HepG2 (cell line): ENCODE measurements around the gene CEBPA. TPM values are rescaled to one million over a fixed set of nuclear protein-coding genes. Genes with fewer than 3 reads are reported as not detected.

Experiments used
- ASH2L ChIP-seq: fragments of 300-600, 200-600 bp; sonication (generic); IDR thresholded peaks from 2 replicates; pipeline ENCODE4 v1.7.0; 2017; ENCODE audit warnings: low read depth, mild to moderate bottlenecking, moderate library complexity, mixed read lengths, low read length; ENCODE audit not compliant: insufficient read length
- GABPB1 ChIP-seq: IDR thresholded peaks from 2 replicates; pipeline ENCODE4 v1.6.1; 2016; ENCODE audit warnings: mild to moderate bottlenecking, missing genetic modification reagents, moderate library complexity, missing compliant biosample characterization
- MED8 ChIP-seq: sonication (generic); formaldehyde crosslinking; IDR thresholded peaks from 2 replicates; pipeline ENCODE4 v1.8.1; 2023; ENCODE audit warnings: mild to moderate bottlenecking, missing genetic modification reagents; ENCODE audit not compliant: insufficient replicate concordance
- MTF1 ChIP-seq: sonication (generic); formaldehyde crosslinking; IDR thresholded peaks from 2 replicates; pipeline ENCODE4 v1.5.0; 2020; ENCODE audit warnings: missing genetic modification reagents
- NFATC3 ChIP-seq: sonication (generic); formaldehyde crosslinking; IDR thresholded peaks from 2 replicates; pipeline ENCODE4 v1.5.1; 2020; ENCODE audit warnings: mild to moderate bottlenecking, missing genetic modification reagents
- PITX1 ChIP-seq: sonication (generic); formaldehyde crosslinking; IDR thresholded peaks from 2 replicates; pipeline ENCODE4 v1.5.1; 2020; ENCODE audit warnings: mild to moderate bottlenecking, missing genetic modification reagents
- RXRA ChIP-seq: sonication (generic); formaldehyde crosslinking; IDR thresholded peaks from 2 replicates; pipeline ENCODE4 v1.5.1; 2020; ENCODE audit warnings: missing genetic modification reagents
- SRSF1 ChIP-seq: fragments of 200-400 bp; formaldehyde crosslinking; optimal IDR thresholded peaks from 2 replicates; pipeline ENCODE3; 2017; ENCODE audit warnings: mild to moderate bottlenecking, low read depth, low read length, moderate library complexity
- TAF15 ChIP-seq: fragments of 200-400 bp; formaldehyde crosslinking; IDR thresholded peaks from one replicate; pipeline ENCODE4 v1.6.1; 2018; ENCODE audit warnings: mild to moderate bottlenecking, low read depth, low read length; ENCODE audit not compliant: poor library complexity, severe bottlenecking
- ZFX ChIP-seq: sonication (generic); formaldehyde crosslinking; IDR thresholded peaks from 2 replicates; pipeline ENCODE4 v1.4.0; 2020; ENCODE audit warnings: mild to moderate bottlenecking, low read depth, missing genetic modification reagents, moderate library complexity
- ZFY ChIP-seq: sonication (generic); formaldehyde crosslinking; IDR thresholded peaks from 2 replicates; pipeline ENCODE4 v1.4.0; 2020; ENCODE audit warnings: missing genetic modification reagents
- ZMYM4 ChIP-seq: sonication (generic); formaldehyde crosslinking; IDR thresholded peaks from 2 replicates; pipeline ENCODE4 v1.8.1; 2023; ENCODE audit warnings: mild to moderate bottlenecking, missing genetic modification reagents
- ZNF329 ChIP-seq: sonication (generic); formaldehyde crosslinking; IDR thresholded peaks from 2 replicates; pipeline ENCODE4 v1.9.0; 2021; ENCODE audit warnings: low read depth, mild to moderate bottlenecking, missing genetic modification reagents
- ZNF607 ChIP-seq: sonication (generic); formaldehyde crosslinking; IDR thresholded peaks from 2 replicates; pipeline ENCODE4 v1.5.1; 2020; ENCODE audit warnings: missing genetic modification reagents, mild to moderate bottlenecking, borderline replicate concordance
- ZNF619 ChIP-seq: sonication (generic); formaldehyde crosslinking; IDR thresholded peaks from 2 replicates; pipeline ENCODE4 v1.4.0; 2020; ENCODE audit warnings: mild to moderate bottlenecking, missing genetic modification reagents
- ZSCAN25 ChIP-seq: sonication (generic); formaldehyde crosslinking; IDR thresholded peaks from 2 replicates; pipeline ENCODE4 v1.8.0; 2022; ENCODE audit warnings: mild to moderate bottlenecking, missing genetic modification reagents
- polyA plus RNA-seq, 8 experiments: library from polyadenylated mRNA; depleted of rRNA in 3 of 8; stranded (reverse) in 7 of 8; unstranded in 1 of 8; fragments of >200 nt; fragmentation: Illumina TruSeq in 4 of 8; extraction: Trizol in 4 of 8; gene quantifications; 2 replicates each; pipeline versions ENCODE4 v1.2.1 to v1.2.3, GENCODE V29; 2011 to 2016; ENCODE audit warnings: low read depth in 4 of 8, missing spikeins in 1 of 8, mixed read lengths in 1 of 8; ENCODE audit not compliant: insufficient read depth in 1 of 8
- total RNA-seq, 5 experiments: library from RNA; depleted of rRNA; stranded (reverse); fragments of >200 nt; fragmentation: Illumina TruSeq; extraction: Trizol; gene quantifications; 2 replicates each; pipeline ENCODE4 v1.2.3, GENCODE V29; 2016; ENCODE audit warnings: low read depth in 1 of 5
- TF ChIP-seq, protein P1 (sequence below): sonication (generic); formaldehyde crosslinking; IDR thresholded peaks from 2 replicates; pipeline ENCODE4 v1.4.0; 2020; ENCODE audit warnings: mild to moderate bottlenecking, missing genetic modification reagents
- TF ChIP-seq, protein P2 (sequence below): sonication (generic); formaldehyde crosslinking; IDR thresholded peaks from 2 replicates; pipeline ENCODE4 v1.4.0; 2020; ENCODE audit warnings: mild to moderate bottlenecking, missing genetic modification reagents

The CEBPA gene
- total and polyA plus RNA-seq, 2 of the 13 experiments (the other 11 are each of a cell fraction or from before 2014, with no cell fraction given) = 24.8 to 103 TPM

DNA sequence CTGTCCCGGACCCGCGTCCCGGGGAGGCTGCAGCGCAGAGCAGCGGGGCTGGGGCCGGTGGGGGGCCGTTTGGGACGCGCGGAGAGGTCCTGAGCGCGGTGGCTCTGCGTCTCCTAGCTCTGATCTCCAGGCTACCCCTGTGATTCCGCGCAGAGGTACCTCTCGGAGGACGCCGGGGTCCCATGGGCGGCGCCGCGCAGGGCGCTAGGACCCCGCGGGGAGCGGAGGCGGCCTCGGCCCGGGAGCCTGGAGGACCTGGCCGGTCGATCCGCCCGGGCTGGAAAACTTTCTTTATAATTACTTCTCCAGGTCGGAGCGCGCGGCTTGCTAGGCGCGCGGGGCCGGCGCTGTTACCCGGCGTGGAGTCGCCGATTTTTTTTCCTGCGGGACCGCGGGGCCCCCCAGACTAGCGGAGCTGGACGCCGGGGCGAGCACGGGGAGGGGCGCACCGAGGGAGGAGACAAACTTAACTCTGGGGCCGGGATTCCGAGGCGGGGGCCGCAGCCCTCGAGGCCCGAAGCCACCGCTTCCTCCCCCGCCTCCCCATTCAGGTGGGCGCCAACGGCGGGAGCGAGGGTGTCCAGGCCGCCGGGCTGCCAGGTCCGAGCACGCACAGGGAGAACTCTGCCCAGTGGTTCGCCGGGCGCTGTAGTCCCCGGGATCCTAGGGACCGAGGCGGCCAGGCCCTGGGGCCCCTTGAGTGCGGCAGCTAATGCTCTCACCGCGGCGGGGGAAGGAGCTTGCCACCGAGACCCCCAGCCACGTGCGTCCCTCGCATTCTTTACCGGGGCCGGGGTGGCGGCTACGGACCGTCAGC, 848 bp upstream of the CEBPA start (continued):
- TF ChIP-seq, protein P1, sequence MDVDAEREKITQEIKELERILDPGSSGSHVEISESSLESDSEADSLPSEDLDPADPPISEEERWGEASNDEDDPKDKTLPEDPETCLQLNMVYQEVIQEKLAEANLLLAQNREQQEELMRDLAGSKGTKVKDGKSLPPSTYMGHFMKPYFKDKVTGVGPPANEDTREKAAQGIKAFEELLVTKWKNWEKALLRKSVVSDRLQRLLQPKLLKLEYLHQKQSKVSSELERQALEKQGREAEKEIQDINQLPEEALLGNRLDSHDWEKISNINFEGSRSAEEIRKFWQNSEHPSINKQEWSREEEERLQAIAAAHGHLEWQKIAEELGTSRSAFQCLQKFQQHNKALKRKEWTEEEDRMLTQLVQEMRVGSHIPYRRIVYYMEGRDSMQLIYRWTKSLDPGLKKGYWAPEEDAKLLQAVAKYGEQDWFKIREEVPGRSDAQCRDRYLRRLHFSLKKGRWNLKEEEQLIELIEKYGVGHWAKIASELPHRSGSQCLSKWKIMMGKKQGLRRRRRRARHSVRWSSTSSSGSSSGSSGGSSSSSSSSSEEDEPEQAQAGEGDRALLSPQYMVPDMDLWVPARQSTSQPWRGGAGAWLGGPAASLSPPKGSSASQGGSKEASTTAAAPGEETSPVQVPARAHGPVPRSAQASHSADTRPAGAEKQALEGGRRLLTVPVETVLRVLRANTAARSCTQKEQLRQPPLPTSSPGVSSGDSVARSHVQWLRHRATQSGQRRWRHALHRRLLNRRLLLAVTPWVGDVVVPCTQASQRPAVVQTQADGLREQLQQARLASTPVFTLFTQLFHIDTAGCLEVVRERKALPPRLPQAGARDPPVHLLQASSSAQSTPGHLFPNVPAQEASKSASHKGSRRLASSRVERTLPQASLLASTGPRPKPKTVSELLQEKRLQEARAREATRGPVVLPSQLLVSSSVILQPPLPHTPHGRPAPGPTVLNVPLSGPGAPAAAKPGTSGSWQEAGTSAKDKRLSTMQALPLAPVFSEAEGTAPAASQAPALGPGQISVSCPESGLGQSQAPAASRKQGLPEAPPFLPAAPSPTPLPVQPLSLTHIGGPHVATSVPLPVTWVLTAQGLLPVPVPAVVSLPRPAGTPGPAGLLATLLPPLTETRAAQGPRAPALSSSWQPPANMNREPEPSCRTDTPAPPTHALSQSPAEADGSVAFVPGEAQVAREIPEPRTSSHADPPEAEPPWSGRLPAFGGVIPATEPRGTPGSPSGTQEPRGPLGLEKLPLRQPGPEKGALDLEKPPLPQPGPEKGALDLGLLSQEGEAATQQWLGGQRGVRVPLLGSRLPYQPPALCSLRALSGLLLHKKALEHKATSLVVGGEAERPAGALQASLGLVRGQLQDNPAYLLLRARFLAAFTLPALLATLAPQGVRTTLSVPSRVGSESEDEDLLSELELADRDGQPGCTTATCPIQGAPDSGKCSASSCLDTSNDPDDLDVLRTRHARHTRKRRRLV (CRISPR knock-in tag) = 0 out of 2 replicates have a peak, but pooled peaks have one; percentile 18
- TF ChIP-seq TAF15 = peak; percentile 25
- no peak for TF ChIP-seq PITX1 (CRISPR knock-in tag)
- TF ChIP-seq MTF1 = no peak
- TF ChIP-seq NFATC3 (CRISPR knock-in tag) = 0 out of 2 replicates have a peak, but pooled peaks have one; percentile 83
- TF ChIP-seq ZSCAN25 (CRISPR knock-in tag) = peak; percentile 93; the same call in 1 of the 2 replicates
- TF ChIP-seq SRSF1 = peak; percentile 36
- peak; percentile 63 for TF ChIP-seq ASH2L
- TF ChIP-seq, protein P2, sequence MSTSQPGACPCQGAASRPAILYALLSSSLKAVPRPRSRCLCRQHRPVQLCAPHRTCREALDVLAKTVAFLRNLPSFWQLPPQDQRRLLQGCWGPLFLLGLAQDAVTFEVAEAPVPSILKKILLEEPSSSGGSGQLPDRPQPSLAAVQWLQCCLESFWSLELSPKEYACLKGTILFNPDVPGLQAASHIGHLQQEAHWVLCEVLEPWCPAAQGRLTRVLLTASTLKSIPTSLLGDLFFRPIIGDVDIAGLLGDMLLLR (CRISPR knock-in tag) = peak; percentile 26; the same call in 1 of the 2 replicates
- TF ChIP-seq ZFX (CRISPR knock-in tag) = peak; percentile 60; the same call in 1 of the 2 replicates
- peak; percentile 52; the same call in 1 of the 2 replicates for TF ChIP-seq GABPB1 (CRISPR knock-in tag)
- no peak for TF ChIP-seq ZMYM4
- 0 out of 2 replicates have a peak, but pooled peaks have one; percentile 10 for TF ChIP-seq RXRA (CRISPR knock-in tag)
- peak; percentile 12; the same call in 1 of the 2 replicates for TF ChIP-seq ZFY (CRISPR knock-in tag)
- peak; percentile 57 for TF ChIP-seq MED8 (CRISPR knock-in tag)
- TF ChIP-seq ZNF619 = peak; percentile 30; the same call in 1 of the 2 replicates
- peak; percentile 17; the same call in 1 of the 2 replicates for TF ChIP-seq ZNF607 (CRISPR knock-in tag)
- TF ChIP-seq ZNF329 = peak; percentile 11; the same call in 1 of the 2 replicates
